Upper lobe of left lung (tissue), 4 donors: ENCODE data around the gene PAX5.

Source experiments
- CTCF ChIP-seq, 6 experiments: fragments of 450-650 bp in 4 of 6; fragments of 200-600 bp in 2 of 6; sonication (generic) in 2 of 6; IDR thresholded peaks; one replicate each; pipeline ENCODE4 v1.5.1; 2016 to 2019; ENCODE audit warnings: antibody characterized with exemption in 6 of 6
- POLR2AphosphoS5 ChIP-seq, 2 donors: sonication (generic); formaldehyde crosslinking; IDR thresholded peaks; one replicate each; pipeline ENCODE4 v1.5.1; 2017; ENCODE audit warnings: antibody characterized with exemption in 2 of 2

DNA sequence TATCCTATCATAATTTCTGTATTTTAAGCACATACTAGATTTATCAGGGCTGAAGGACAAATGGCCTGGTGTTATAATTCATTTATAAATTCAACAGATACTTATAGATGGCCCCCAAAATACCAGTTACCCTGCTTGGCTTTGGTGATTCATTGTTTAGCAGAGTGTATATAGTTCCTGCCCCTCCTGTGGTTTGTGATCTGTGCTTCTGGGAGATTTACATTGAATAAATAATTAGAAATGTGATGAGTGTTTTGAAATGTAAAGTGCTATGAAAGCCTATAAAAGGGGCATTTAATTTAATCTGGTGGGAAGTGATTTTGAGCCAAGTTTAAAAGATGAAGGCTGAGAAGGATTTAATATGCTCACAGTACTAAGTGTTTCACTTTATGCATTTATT lies 49.6 kb upstream of the PAX5 start:
- TF ChIP-seq CTCF (IDR thresholded peaks at IDR 0.05) (no peak), POLR2AphosphoS5 (IDR thresholded peaks at IDR 0.05) (no peak)
